HL-60 (cell line): ENCODE results near the gene SCAI.

ENCODE experiments used
- DNase-seq, 2 experiments: peaks; one replicate each; pipeline ENCODE4 v3.0.0-alpha.2; 2010 to 2020; ENCODE audit warnings: low read depth in 1 of 2, low spot score in 1 of 2
- H3K27ac ChIP-seq: fragments of 250-450 bp; sonication (Bioruptor Pico); replicated peaks from 2 replicates; pipeline ENCODE4 v1.5.1; 2020; ENCODE audit warnings: mild to moderate bottlenecking, moderate library complexity
- H3K27me3 ChIP-seq: fragments of 250-450 bp; sonication (Bioruptor Pico); 2 replicates; pipeline ENCODE4 v1.5.1; 2021; ENCODE audit warnings: mild to moderate bottlenecking, moderate library complexity; ENCODE audit not compliant: insufficient read depth, poor library complexity, severe bottlenecking
- H3K4me3 ChIP-seq: replicated peaks from 2 replicates; pipeline ENCODE4 v1.5.1; 2011; ENCODE audit warnings: mild to moderate bottlenecking, control low read depth, low read length; ENCODE audit not compliant: insufficient read depth
- CTCF ChIP-seq: IDR thresholded peaks from one replicate; pipeline ENCODE4 v1.5.1; 2011; ENCODE audit warnings: low read length, control low read depth, inconsistent platforms; ENCODE audit not compliant: insufficient read depth
- GABPA ChIP-seq: IDR thresholded peaks from 2 replicates; pipeline ENCODE4 v1.6.1; 2012; ENCODE audit warnings: low read depth
- POLR2AphosphoS5 ChIP-seq: IDR thresholded peaks from 2 replicates; pipeline ENCODE4 v1.6.1; 2012; ENCODE audit warnings: low read depth
- SPI1 ChIP-seq: IDR thresholded peaks from 2 replicates; pipeline ENCODE4 v1.6.1; 2012; ENCODE audit warnings: low read depth, mild to moderate bottlenecking, borderline replicate concordance
- long read RNA-seq: library from polyadenylated mRNA; unstranded; transcript quantifications from one replicate; pipeline ENCODE4 v2.0.0, GENCODE V29; 2020
- TF ChIP-seq, protein P1 (sequence below): IDR thresholded peaks from 2 replicates; pipeline ENCODE4 v1.6.1; 2012; ENCODE audit warnings: low read depth; ENCODE audit not compliant: insufficient replicate concordance

SCAI gene
- long read RNA-seq, full-length matches to known transcripts: 7 of 13 reads
- long read RNA-seq, partial matches to known transcripts: 0 of 13 reads
- long read RNA-seq, other reads (novel, unspliced or antisense): 6 of 13 reads

DNA sequence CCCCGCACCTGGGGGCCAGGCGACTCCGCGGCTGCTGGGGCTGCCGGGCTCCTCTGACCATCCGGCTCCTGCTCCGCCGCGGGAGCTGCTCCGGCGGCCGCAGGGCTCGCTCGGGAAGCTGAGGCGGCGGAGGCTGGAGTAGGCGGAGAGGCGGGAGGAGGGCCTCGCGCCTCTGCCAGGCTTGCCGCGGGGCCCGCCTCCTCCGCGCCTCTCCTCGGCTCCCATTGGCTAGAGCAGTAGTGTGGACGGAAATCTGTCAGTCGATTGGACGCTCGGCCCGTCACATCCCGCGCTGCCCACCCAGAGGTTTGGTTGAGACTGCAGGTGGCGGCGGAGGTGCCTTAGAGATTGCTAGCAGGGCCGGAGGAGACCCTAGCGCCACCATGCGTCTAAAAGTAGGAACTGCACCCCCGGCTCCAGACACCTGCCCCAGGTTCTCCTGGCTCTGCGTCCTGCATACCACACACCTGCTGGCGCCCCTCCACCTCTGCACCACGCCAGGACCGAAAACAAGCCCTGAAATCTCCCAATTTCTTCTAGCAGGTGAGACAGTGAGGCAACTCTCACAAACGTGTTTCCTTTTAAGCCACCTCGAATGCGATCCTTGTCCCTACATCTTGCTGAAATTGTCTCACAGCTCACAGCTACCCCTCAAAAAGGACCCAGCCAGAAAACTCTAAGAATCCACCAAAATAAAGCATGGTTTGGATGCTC, at the start of gene SCAI:
SCAI (minus strand) TSS at position 152 of the 714 bp plus-strand sequence; CDS start at position 61, 91 bp downstream.
- TF ChIP-seq GABPA: no peak
- peak; percentile 93 for TF ChIP-seq CTCF
- TF ChIP-seq, protein P1, sequence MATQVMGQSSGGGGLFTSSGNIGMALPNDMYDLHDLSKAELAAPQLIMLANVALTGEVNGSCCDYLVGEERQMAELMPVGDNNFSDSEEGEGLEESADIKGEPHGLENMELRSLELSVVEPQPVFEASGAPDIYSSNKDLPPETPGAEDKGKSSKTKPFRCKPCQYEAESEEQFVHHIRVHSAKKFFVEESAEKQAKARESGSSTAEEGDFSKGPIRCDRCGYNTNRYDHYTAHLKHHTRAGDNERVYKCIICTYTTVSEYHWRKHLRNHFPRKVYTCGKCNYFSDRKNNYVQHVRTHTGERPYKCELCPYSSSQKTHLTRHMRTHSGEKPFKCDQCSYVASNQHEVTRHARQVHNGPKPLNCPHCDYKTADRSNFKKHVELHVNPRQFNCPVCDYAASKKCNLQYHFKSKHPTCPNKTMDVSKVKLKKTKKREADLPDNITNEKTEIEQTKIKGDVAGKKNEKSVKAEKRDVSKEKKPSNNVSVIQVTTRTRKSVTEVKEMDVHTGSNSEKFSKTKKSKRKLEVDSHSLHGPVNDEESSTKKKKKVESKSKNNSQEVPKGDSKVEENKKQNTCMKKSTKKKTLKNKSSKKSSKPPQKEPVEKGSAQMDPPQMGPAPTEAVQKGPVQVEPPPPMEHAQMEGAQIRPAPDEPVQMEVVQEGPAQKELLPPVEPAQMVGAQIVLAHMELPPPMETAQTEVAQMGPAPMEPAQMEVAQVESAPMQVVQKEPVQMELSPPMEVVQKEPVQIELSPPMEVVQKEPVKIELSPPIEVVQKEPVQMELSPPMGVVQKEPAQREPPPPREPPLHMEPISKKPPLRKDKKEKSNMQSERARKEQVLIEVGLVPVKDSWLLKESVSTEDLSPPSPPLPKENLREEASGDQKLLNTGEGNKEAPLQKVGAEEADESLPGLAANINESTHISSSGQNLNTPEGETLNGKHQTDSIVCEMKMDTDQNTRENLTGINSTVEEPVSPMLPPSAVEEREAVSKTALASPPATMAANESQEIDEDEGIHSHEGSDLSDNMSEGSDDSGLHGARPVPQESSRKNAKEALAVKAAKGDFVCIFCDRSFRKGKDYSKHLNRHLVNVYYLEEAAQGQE: no peak
- peak; percentile 36; the same call in 1 of the 2 replicates for TF ChIP-seq SPI1
- DNase-seq: peak; percentile 98 to 99
- H3K4me3 ChIP-seq: peak within 1 kb of the TSS; percentile 82
- no peak within 1 kb of the TSS for H3K27ac ChIP-seq
- no peaks in the 10 kb centered on the region for H3K27me3 ChIP-seq

- Histone ChIP-seq H3K27me3 (no peaks in the 10 kb centered on the region), H3K4me3 (peak overlapping the region; percentile 99), H3K27ac (peak overlapping the region; percentile 81)
- TF ChIP-seq SPI1: no peak
- no peak for TF ChIP-seq GABPA
- no peak for TF ChIP-seq CTCF
- no peak for DNase-seq
These were observed 47.1 kb upstream of the SCAI start for GRCh38 chr9:125190361-125190801.

- H3K27me3 ChIP-seq: no peaks in the 10 kb centered on the region
- peak within 1 kb of the TSS; percentile 99 for H3K4me3 ChIP-seq
- peak within 1 kb of the TSS; percentile 81 for H3K27ac ChIP-seq
- peak; percentile 78 for TF ChIP-seq GABPA
- TF ChIP-seq, protein P1: no peak
- peak; percentile 43 for TF ChIP-seq CTCF
- peak; percentile 51; the same call in 1 of the 2 replicates for TF ChIP-seq POLR2AphosphoS5
- no peak for TF ChIP-seq SPI1
- peak; percentile 90 to 98 for DNase-seq
These were observed 46.3 kb upstream of the SCAI start, which contains the start of gene PPP6C for GRCh38 chr9:125189361-125190289. PPP6C (minus strand) TSS chr9:125189803; CDS start chr9:125189718, 85 bp downstream.
